Measurements from ENCODE around the gene HRH2. TPM values are rescaled to one million over a fixed set of nuclear protein-coding genes. Genes with fewer than 3 reads are reported as not detected.
A peak's percentile ranks its signal among the peaks of the same experiment; 100 is the strongest.

HRH2 gene
- total RNA-seq, 1 donor from 2014 or later, result 7.5 TPM

- Histone ChIP-seq H3K27me3 (no peaks in the 10 kb centered on the region), H3K36me3 (no peaks in the 10 kb centered on the region), H3K4me3 (no peak overlapping the region), H3K27ac (no peak overlapping the region), H3K9me3 (peaks cover 0 to 5% of the 10 kb centered on the region in 2 donors), H3K4me1 (no peaks in the 10 kb centered on the region)
- TF ChIP-seq CTCF (IDR thresholded peaks at IDR 0.05), result no peak
- intact Hi-C loops (cut with DNase I), result no loop called here
- DNase-seq (ENCODE audit: low spot score in 2 of 2), result no peak
Observed at GRCh38 chr5:175654339-175654738, 3.5 kb upstream of the HRH2 start.

- Histone ChIP-seq H3K4me3 (no peak overlapping the region), H3K27ac (no peak overlapping the region), H3K9me3 (peaks cover 0 to 2% of the 10 kb centered on the region in 2 donors), H3K36me3 (no peaks in the 10 kb centered on the region), H3K4me1 (no peaks in the 10 kb centered on the region), H3K27me3 (no peaks in the 10 kb centered on the region)
- DNase-seq (ENCODE audit: low spot score in 2 of 2), result no peak
- intact Hi-C loops (cut with DNase I), result no loop called here
- TF ChIP-seq CTCF (IDR thresholded peaks at IDR 0.05), result no peak
Observed at GRCh38 chr5:175654807-175655206, 3.1 kb upstream of the HRH2 start.

GRCh38 chr5:175655411-175655810 lies 2.5 kb upstream of the HRH2 start:
- no peaks in the 10 kb centered on the region for H3K27me3 ChIP-seq

GRCh38 chr5:175656966-175657365 lies 905 bp upstream of the HRH2 start:
- no peaks in the 10 kb centered on the region for H3K27me3 ChIP-seq
- no peak overlapping the region for H3K27ac ChIP-seq
- intact Hi-C loops (cut with DNase I), result no loop called here
- no peaks in the 10 kb centered on the region for H3K4me1 ChIP-seq
- no peak overlapping the region for H3K4me3 ChIP-seq
- no peak for TF ChIP-seq CTCF (IDR thresholded peaks at IDR 0.05)
- no peak for DNase-seq (ENCODE audit: low spot score in 2 of 2)
- H3K36me3 ChIP-seq, result no peaks in the 10 kb centered on the region
- no peaks in the 10 kb centered on the region for H3K9me3 ChIP-seq

More at GRCh38 chr5:175655411-175655810, 2.5 kb upstream of the HRH2 start:
- Histone ChIP-seq H3K9me3 (no peaks in the 10 kb centered on the region), H3K27ac (no peak overlapping the region), H3K4me3 (no peak overlapping the region), H3K4me1 (no peaks in the 10 kb centered on the region), H3K36me3 (no peaks in the 10 kb centered on the region)
- DNase-seq (ENCODE audit: low spot score in 2 of 2), result no peak
- intact Hi-C loops (cut with DNase I), result no loop called here
- no peak for TF ChIP-seq CTCF (IDR thresholded peaks at IDR 0.05)

- peak overlapping the region; percentile 49 to 74 for H3K4me3 ChIP-seq
- TF ChIP-seq CTCF (IDR thresholded peaks at IDR 0.05), result no peak
- no peaks in the 10 kb centered on the region for H3K4me1 ChIP-seq
- H3K27ac ChIP-seq, result peak overlapping the region in 1 of 2 donors; percentile 43
- DNase-seq (ENCODE audit: low spot score in 2 of 2), result no peak
- no peaks in the 10 kb centered on the region for H3K27me3 ChIP-seq
- intact Hi-C loops (cut with DNase I), result no loop called here
- no peaks in the 10 kb centered on the region for H3K36me3 ChIP-seq
- no peaks in the 10 kb centered on the region for H3K9me3 ChIP-seq
Observed at GRCh38 chr5:175658299-175659145, 651 bp downstream of the HRH2 start.
